IPS DF 6.9 (cell line): Measurements from ENCODE around the gene SLF2.

Experiments
- DNase-seq: peaks from one replicate; pipeline ENCODE4 v3.0.0-alpha.2; 2013; ENCODE audit warnings: low read depth, low spot score
- H3K27ac ChIP-seq: one replicate; pipeline ENCODE4 v1.5.1; 2013; ENCODE audit warnings: low read length, control low read depth
- H3K27me3 ChIP-seq: 2 replicates; pipeline ENCODE4 v1.6.1; 2013; ENCODE audit warnings: mild to moderate bottlenecking, low read length; ENCODE audit not compliant: control insufficient read depth, insufficient read depth
- H3K36me3 ChIP-seq: 2 replicates; pipeline ENCODE4 v1.6.1; 2013; ENCODE audit warnings: low read length; ENCODE audit not compliant: control insufficient read depth, insufficient read depth
- H3K4me1 ChIP-seq: 2 replicates; pipeline ENCODE4 v1.6.1; 2013; ENCODE audit warnings: low read length; ENCODE audit not compliant: control insufficient read depth, insufficient read depth
- H3K4me3 ChIP-seq: 2 replicates; pipeline ENCODE4 v1.5.1; 2013; ENCODE audit warnings: mild to moderate bottlenecking, low read length
- H3K9me3 ChIP-seq: 2 replicates; pipeline ENCODE4 v1.6.1; 2013; ENCODE audit warnings: low read length, inconsistent platforms; ENCODE audit not compliant: control insufficient read depth, insufficient read depth
- WGBS: extraction: QIAGEN DNeasy Blood & Tissue Kit; methylation state at CpG from one replicate; pipeline ENCODE4 v1.1.7; 2013; ENCODE audit warnings: mixed read lengths, missing lambda C conversion rate; ENCODE audit not compliant: insufficient read length, insufficient coverage; 5-methylcytosine and 5-hydroxymethylcytosine counted together

SLF2 gene

DNA sequence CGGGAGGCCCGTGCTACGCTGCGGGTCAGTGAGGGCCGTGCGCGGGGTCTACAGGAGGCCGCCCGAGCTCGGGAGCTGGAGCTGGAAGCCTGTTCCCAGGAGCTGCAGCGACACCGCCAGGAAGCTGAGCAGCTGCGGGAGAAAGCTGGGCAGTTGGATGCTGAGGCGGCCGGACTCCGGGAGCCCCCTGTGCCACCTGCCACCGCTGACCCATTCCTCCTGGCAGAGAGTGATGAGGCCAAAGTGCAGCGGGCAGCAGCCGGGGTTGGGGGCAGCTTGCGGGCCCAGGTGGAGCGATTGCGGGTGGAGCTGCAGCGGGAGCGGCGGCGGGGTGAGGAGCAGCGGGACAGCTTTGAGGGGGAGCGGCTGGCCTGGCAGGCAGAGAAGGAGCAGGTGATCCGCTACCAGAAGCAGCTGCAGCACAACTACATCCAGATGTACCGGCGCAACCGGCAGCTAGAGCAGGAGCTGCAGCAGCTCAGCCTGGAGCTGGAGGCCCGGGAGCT, 93.9 kb downstream of the SLF2 start:
- Histone ChIP-seq H3K4me1 (0 out of 2 replicates have a peak, but pooled peaks cover 1% of the 10 kb centered on the region), H3K9me3 (no peaks in the 10 kb centered on the region), H3K27ac (no peak overlapping the region), H3K36me3 (peaks cover 32% of the 10 kb centered on the region), H3K27me3 (no peaks in the 10 kb centered on the region), H3K4me3 (no peak overlapping the region)
- no peak for DNase-seq
- WGBS, result no CpG with 5 or more reads among the region's 33 CpGs

GRCh38 chr10:101007099-101007711, 94.4 kb downstream of the SLF2 start:
- H3K9me3 ChIP-seq, result no peaks in the 10 kb centered on the region
- no peak for DNase-seq
- 0 out of 2 replicates have a peak, but pooled peaks cover 1% of the 10 kb centered on the region for H3K4me1 ChIP-seq
- no CpG with 5 or more reads among the region's 11 CpGs for WGBS
- no peak overlapping the region for H3K4me3 ChIP-seq
- H3K27ac ChIP-seq, result no peak overlapping the region
- H3K36me3 ChIP-seq, result peaks cover 32% of the 10 kb centered on the region
- no peaks in the 10 kb centered on the region for H3K27me3 ChIP-seq

- Histone ChIP-seq H3K4me3 (no peak overlapping the region), H3K36me3 (peaks cover 26% of the 10 kb centered on the region), H3K27ac (no peak overlapping the region), H3K27me3 (no peaks in the 10 kb centered on the region), H3K9me3 (no peaks in the 10 kb centered on the region), H3K4me1 (0 out of 2 replicates have a peak, but pooled peaks cover 1% of the 10 kb centered on the region)
- no CpG with 5 or more reads among the region's 13 CpGs for WGBS
- no peak for DNase-seq
These were observed 95.4 kb downstream of the SLF2 start for GRCh38 chr10:101007915-101008822.

GRCh38 chr10:101008823-101009423, 96.2 kb downstream of the SLF2 start:
- WGBS, result no CpG with 5 or more reads among the region's 6 CpGs
- no peak for DNase-seq
- Histone ChIP-seq H3K27ac (no peak overlapping the region), H3K4me3 (no peak overlapping the region), H3K4me1 (peaks cover 3% of the 10 kb centered on the region; the same call in 1 of the 2 replicates), H3K27me3 (no peaks in the 10 kb centered on the region), H3K9me3 (no peaks in the 10 kb centered on the region), H3K36me3 (peaks cover 19% of the 10 kb centered on the region)

DNA sequence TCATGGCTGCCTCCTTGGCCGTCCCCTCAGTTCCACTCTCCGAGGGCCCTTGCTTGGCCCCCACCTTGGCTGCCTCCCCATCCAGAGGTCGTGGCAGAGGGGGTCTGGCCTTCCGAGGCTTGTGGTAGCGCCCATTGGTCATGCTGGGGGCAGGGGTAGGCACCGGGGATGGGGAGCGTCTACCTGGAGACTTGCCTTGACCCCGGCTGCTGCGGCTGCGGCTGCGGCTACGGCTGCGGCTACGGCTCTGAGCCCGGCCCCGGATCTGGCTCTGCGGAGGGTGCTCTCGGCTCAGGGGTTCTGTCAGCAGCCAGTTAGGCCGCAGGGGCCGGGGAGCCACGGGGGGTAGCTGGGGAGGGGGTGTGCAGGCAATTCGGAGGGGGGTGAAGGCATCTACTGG, 97.6 kb downstream of the SLF2 start:
- Histone ChIP-seq H3K4me3 (no peak overlapping the region), H3K36me3 (peaks cover 15% of the 10 kb centered on the region), H3K9me3 (no peaks in the 10 kb centered on the region), H3K4me1 (peaks cover 3% of the 10 kb centered on the region; the same call in 1 of the 2 replicates), H3K27me3 (no peaks in the 10 kb centered on the region), H3K27ac (no peak overlapping the region)
- WGBS, result no CpG with 5 or more reads among the region's 22 CpGs
- DNase-seq, result no peak

DNA sequence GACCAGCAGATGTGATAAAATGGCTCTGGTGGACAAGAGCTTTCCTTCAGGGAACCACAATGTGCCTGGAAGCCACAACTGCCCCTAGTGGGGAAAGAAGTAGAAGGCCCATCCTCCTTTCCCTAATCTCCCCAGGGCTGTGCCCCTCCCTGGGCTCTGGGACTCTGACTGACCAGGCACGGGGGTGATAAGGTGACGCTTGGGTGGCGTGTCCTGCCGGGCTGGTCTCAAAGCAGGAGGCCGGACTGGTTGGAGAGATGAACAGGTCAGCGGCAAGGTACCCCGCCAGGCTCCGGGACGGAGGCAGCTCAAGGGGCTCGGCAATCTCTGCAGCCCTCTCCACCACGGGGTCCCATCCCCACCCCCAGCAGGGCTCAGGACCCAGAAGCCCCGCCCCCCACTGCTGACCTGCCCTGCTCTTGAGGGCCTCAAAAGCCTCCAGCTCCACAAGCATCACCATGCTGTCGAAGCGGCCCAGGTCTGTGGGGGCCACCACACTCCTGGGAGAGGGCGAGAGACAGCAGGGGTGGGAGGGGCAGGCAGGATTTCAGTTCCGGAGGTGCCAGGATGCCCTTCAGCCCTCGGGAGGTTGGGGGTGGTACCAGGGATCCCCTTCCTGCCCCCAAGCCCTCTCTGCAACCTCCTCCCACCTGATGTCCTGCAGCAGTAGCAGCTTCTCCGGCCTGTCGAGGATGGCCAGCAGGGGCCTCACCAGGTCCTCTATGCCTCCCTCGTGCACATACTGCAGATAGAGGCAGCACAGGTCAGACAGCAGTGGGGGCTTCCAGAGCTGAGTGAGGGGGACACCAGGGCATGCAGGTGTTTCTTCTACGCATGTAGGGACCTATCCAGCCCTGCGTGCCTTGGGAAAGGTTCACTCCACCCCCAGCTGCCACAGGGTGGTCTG, 99.0 kb downstream of the SLF2 start:
- no CpG with 5 or more reads among the region's 22 CpGs for WGBS
- no peak for DNase-seq
- H3K36me3 ChIP-seq, result peaks cover 1% of the 10 kb centered on the region; the same call in 1 of the 2 replicates
- no peak overlapping the region for H3K27ac ChIP-seq
- no peak overlapping the region for H3K4me3 ChIP-seq
- no peaks in the 10 kb centered on the region for H3K9me3 ChIP-seq
- H3K27me3 ChIP-seq, result peaks cover 1% of the 10 kb centered on the region; the same call in 1 of the 2 replicates
- peaks cover 3% of the 10 kb centered on the region; the same call in 1 of the 2 replicates for H3K4me1 ChIP-seq

GRCh38 chr10:101012525-101013364, 100.0 kb downstream of the SLF2 start:
- Histone ChIP-seq H3K27me3 (peaks cover 5% of the 10 kb centered on the region; the same call in 1 of the 2 replicates), H3K4me3 (no peak overlapping the region), H3K36me3 (no peaks in the 10 kb centered on the region), H3K27ac (no peak overlapping the region), H3K4me1 (peaks cover 3% of the 10 kb centered on the region; the same call in 1 of the 2 replicates), H3K9me3 (no peaks in the 10 kb centered on the region)
- no CpG with 5 or more reads among the region's 14 CpGs for WGBS
- DNase-seq, result no peak

DNA sequence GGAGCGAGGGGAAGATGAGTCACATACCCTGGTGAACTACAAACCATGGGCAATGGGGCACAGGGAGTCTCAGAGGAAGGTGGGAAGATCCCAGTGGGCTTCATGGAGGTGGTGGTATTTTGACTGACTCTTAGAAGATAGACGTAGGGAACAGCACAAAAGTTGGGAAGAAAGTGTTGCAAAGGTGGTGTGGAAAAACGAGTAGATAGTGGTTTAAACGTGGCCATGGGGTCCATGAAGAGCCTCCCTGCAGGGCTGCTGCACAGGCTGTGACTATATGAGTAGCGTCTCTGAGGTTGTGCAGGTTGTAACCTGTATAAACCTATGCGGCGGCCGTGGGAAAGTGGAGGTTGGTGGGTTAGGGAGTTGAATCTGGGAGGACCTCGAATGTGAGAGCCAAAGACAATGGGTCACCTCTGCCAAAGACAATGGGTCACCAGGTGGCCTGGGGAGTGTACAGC, 100.6 kb downstream of the SLF2 start:
- WGBS, result 100% methylated on average over 1 of the region's 9 CpGs

More for the DNA sequence above, 100.6 kb downstream of the SLF2 start:
- Histone ChIP-seq H3K27ac (no peak overlapping the region), H3K9me3 (no peaks in the 10 kb centered on the region), H3K4me3 (no peak overlapping the region), H3K36me3 (no peaks in the 10 kb centered on the region), H3K27me3 (peaks cover 12% of the 10 kb centered on the region; the same call in 1 of the 2 replicates), H3K4me1 (peaks cover 3% of the 10 kb centered on the region; the same call in 1 of the 2 replicates)
- DNase-seq, result no peak
